CD4-positive, alpha-beta T cell treated with Interleukin-6 at 100 ng/mL for 8 hours (primary cell): Measurements from ENCODE around the gene OR51T1.
"Not testable (repeated sequence)": the region's sequence is repeated elsewhere in the genome, so short reads cannot be mapped to it uniquely, and the experiment has no call there.

Experiments
- DNase-seq: peaks from one replicate; pipeline ENCODE4 v3.0.0-alpha.2; 2020; ENCODE audit warnings: mixed read lengths, low spot score

The OR51T1 gene, protein sequence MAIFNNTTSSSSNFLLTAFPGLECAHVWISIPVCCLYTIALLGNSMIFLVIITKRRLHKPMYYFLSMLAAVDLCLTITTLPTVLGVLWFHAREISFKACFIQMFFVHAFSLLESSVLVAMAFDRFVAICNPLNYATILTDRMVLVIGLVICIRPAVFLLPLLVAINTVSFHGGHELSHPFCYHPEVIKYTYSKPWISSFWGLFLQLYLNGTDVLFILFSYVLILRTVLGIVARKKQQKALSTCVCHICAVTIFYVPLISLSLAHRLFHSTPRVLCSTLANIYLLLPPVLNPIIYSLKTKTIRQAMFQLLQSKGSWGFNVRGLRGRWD

DNA sequence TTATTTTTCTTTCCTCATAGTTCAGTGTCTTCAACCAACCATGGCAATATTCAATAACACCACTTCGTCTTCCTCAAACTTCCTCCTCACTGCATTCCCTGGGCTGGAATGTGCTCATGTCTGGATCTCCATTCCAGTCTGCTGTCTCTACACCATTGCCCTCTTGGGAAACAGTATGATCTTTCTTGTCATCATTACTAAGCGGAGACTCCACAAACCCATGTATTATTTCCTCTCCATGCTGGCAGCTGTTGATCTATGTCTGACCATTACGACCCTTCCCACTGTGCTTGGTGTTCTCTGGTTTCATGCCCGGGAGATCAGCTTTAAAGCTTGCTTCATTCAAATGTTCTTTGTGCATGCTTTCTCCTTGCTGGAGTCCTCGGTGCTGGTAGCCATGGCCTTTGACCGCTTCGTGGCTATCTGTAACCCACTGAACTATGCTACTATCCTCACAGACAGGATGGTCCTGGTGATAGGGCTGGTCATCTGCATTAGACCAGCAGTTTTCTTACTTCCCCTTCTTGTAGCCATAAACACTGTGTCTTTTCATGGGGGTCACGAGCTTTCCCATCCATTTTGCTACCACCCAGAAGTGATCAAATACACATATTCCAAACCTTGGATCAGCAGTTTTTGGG is at the start of gene OR51T1:
Gene OR51T1 (plus strand): TSS at position 41 of the 641 bp plus-strand sequence. CDS start 0 bp downstream, at position 41.
- DNase-seq: no peak

DNA sequence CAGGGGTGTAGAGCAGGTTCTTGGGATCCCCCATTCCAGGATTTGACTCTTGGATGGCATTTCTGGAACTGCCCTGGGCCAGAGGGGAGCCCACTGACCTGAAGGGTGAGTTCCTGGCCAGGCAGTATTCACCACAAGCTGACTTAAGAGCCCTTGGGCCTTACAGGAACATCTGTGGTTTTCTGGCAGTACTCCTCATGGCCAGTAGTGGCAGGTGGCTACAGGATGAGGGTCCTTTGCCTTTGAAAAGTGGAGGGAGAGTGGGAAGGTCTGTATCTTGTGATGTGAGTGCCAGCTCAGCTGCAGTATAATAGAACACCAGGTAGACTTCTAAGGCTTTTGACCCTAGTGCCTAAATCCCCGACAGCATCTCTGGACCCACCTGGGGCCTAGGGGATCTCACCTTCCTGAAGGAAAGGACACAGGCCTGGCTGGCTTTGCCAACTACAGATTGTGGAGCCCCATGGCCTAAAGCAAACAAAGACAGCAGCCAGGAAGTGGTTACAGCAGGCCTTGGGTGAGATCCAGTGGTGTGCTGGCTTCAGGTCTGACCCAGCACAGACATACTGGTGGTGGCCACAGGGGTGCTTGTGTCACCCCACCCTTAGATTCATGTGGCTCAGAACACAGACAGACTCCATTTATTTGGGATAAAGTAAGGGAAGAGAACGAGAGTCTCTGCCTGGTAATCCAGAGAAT is 41.7 kb upstream of the OR51T1 start:
- no peak for DNase-seq

DNA sequence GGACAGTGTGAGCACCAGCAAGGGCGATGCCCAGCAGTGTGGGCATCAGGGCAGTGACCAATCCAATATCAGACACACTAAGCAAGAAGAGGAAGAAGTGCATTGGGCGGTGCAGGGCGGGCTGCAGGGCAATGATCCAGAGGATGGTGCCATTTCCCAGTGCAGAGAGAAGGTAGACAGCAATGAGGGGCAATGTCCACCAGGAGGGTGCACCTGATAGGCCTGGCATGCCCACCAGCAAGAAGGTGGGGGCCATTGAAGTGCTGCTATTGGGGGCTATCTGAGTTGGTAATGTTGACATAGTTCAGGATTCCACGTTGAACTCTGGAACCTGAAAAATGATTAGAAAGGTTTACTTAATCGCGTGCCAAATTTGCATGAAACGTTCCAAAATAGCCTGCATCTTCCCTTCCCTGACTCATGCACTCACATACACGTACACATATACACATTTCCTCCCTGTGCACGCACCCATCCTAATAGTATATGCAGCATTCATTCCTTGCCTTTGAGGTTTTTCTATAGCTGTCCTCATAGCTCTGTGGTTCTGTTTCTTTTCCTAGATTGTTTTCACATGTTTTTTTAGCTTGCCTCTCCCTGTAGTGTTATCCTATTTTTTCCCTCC is 32.7 kb upstream of the OR51T1 start, which contains the start of gene OR51S1:
Gene OR51S1 (minus strand): TSS at position 301 of the 625 bp plus-strand sequence. CDS start 0 bp downstream, at position 301.
- DNase-seq: no peak

DNA sequence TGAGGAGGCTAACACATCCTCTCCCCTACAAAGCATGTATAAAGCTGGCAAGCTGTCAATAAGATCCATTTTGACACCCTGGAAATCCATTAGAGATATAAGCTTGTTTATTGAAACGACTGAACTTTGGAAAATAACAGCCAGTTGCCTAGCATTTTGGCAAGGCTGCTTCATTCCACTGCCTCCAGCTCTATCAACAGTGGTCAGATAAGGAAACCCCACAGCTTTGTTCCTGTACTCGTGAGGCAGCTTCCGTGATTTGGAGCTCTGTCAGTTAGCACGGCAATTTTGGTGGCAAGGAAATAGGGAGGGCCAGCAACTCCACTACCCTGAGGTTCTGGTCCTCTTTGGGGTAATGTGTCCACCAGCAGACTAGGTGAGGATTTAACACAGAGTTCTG is 30.7 kb upstream of the OR51T1 start:
- DNase-seq: no peak

DNA sequence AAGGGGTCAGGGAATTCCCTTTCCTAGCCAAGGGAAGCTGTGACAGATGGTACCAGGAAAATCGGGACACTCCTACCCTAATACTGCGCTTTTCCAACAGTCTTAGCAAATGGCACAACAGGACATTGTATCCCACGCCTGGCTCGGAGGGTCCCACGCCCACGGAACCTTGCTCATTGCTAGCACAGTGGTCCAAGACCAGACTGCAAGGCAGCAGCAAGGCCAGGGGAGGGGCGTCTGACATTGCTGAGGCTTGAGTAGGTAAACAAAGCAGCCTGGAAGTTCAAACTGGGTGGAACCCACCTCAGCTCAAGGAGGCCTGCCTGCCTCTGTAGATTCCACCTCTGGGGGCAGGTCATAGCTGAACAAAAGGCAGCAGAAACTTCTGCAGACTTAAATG is 27.4 kb upstream of the OR51T1 start:
- not testable (repeated sequence) for DNase-seq

DNA sequence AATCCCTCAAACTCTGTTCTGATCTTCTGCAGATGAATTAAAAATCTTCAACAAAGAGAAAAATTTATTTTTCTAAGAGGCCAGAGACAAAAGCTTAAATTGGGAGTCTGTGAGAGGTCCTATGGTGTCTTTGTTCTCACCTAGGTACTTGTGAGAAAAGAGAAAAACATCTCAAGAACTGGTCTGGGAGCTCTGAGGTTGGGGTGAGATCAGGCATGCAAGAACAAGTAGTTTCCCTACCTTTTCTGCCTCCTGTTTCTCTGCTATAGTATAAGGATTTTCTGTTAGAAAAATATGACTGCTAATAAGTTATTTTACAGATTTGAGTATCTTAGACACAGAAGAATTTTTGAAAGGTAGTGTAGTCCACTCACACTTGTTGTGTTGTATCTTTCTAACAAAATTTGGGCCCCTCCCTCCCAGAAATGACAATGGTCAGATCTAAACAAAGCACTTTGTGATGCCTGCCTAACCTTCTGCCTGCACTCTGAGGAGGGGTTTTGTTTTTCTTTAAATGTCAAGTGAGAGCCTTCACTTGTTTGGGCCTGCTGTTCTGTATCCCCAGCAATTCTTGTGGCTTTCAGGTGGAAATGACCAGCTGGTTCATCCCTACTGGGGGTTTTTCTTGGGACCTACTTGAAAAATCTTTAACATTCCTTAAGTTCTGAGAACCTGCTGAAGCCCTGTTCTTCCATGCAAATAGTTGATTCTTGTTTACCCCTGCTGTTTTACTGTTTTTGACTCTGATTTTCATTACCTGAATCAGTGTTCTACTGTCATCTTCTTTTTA is 19.1 kb upstream of the OR51T1 start:
- no peak for DNase-seq

DNA sequence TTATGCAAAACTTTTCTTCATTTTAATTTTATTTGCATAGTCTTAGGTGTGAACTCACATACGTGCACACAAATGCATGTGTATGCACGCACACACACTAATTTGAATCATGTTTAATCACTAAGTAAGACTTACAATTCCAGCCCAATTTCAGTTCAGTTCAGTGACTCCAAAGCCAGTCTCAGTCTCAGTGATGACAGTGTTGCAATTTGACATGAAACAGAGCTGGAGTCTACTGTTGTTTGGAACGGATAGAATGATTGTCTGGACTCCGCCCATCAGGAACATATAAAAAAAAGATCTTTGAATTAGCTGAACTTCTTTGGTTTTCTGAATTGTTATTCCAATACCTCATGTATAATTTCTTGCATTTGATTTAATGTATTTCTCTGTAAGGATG is 17.8 kb upstream of the OR51T1 start:
- DNase-seq: no peak

DNA sequence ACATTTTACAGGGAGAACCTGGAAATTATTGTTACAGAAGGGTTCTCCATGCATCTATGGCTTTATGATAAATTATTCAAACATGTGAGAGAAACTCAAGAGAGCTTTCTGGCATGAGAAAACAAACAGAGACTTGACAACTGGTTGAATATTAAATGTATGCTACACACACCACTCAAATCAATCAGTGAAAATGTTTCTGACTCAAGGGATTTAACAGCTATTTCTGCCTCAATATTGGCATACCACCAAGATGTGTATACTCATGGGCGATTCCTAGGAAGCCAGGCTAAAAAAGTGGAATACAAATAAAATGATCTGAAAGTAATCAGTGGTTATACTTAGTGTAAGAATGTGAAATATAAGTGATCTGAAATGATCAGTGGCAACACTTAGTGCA is 15.8 kb upstream of the OR51T1 start:
- DNase-seq: no peak

DNA sequence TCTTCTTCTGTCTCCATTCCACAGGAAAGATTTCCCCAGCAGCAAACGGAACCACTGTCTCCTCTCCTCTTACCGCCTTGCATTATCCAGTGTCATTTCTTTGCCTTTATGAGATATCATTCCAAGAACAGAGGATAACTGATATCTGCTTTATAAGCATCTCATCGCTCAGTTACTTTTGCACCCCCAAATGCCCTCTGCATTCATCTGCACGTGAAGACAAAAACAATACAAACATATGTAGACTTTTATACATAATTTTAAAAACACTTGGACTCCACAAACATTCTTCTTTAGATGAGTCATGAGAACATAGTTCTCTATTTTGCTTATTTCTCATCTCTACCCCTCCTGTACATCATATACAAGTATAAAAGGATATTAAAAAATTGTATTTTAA is 512 bp upstream of the OR51T1 start:
- DNase-seq: no peak

DNA sequence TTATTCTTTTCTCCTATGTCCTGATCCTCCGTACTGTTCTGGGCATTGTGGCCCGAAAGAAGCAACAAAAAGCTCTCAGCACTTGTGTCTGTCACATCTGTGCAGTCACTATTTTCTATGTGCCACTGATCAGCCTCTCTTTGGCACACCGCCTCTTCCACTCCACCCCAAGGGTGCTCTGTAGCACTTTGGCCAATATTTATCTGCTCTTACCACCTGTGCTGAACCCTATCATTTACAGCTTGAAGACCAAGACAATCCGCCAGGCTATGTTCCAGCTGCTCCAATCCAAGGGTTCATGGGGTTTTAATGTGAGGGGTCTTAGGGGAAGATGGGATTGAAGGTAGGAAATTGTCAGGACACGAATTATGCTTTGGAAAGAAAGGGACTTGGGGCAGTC is 843 bp downstream of the OR51T1 start:
- no peak for DNase-seq

DNA sequence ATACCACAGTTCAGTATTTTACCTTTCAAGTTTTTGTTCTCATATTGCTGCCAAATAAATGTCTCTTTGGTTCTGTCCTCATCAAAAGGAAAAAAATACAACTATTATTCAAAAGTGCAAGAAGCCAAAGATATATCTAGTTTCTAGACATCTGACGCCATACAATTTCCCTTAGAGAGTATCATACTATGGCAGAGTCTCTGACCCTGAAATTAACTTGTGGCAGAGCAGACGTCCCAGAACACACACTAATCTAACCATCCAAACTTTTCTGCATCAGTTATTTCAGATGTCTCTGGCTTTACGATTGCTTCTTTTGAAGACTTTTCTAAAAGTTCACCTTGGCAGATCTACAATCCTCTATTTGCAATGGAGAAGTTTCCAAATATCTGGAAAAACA is 2.7 kb downstream of the OR51T1 start:
- no peak for DNase-seq

DNA sequence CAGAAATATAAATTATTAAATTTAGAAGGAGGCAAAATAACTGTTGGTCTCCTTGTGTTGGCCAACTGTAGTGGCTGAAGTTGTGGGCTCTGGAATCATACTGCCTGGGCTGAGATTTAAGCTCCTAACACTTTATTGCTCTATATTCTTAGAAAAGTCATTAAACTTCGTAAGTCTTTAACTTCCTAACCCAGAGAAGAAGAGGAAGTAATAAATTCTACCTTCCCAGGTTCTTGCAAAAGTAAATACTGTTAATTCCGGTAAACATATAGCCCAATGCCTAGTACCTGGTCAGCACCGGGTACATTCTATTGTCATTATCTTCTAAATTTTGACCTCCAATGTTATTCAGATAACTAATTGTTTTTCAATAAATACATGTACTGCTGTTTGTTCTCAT is 4.5 kb downstream of the OR51T1 start:
- DNase-seq: no peak

DNA sequence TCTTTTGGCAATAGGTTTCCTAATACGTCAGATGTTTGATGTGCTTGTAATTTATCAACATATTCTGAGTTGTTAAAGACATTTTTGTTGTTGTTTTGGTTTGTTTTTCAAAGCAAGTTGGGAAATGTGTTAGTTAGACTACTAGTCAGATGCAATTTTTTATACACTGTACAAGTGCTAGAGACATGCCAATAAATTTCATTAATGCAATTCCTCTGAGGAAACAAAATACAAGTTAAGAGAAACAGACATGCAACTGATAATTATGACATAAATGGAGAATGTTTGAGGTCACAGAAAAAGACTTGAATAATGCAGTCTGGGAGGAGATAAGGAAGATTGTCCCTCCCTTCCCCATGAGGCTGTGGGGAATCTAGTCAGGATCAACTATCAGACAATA is 5.9 kb downstream of the OR51T1 start:
- no peak for DNase-seq

DNA sequence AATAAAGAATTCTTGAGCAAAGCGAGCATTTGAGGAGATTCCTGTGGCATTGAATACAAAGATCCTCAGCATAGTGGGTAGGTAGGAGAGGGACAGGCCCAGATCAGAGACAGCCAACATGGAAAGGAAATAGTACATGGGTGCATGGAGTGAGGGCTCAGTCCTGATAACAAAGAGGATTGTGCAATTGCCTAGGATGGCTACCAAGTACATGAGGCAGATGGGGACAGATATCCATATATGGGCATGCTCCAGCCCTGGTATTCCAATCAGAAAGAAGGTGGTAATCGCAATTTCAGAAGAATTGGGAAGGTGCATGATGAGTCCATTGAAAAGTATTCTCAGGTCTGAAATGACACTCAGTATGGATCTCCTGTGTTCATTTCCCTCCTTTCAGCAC is 8.6 kb downstream of the OR51T1 start:
- DNase-seq: no peak

DNA sequence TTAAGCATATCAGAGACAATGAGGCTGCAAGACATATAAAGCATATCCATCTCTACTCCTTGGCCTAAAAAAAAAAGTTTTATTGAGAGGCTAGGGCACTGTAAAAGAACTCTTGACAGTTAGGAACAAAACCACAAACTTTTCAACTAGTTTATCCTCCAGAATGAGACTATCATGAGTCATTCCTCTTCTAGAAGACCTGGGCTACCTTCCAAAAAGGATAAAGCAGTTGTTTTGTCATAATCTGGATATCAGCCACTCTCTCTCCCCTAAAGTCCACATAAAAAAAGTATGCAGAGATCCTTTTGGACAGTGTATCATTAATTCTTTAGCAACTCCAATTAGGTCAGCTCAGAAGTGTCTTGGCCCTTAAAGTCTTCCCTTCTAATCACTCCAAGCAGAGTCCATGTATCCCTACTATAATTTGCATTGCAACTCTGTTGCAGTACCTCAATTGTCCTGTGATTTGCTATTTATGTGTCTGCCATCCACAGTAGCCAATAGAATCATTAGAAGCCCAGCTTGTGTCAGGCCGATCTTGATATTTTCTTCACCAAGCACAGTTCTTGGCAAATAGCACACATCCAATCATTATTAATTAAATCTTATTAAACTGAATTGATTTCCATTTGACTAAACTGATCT is 10.4 kb downstream of the OR51T1 start:
- DNase-seq: no peak

DNA sequence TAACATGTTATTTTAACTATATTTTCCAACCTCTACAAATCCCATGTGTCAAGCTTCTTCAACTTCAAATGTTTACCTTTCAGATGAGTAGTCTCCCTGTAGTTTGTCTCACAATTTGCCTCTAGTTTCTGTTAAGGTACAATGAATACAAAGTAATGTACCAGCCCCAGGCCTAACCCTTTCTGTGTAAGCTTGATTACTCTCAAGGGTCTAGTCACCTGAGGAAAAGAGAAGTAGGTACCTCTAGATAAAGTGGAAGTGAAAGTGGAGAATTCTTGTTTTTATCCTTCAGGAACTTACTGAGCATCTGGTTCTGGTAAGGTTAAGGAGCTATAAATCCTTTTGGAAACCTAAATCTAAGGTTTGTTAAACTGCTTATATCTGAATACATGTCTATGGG is 21.8 kb downstream of the OR51T1 start, which contains the start of gene OR51A7:
Gene OR51A7 (plus strand): TSS at position 300 of the 400 bp plus-strand sequence. CDS start 3,587 bp downstream, outside the sequence.
- no peak for DNase-seq

DNA sequence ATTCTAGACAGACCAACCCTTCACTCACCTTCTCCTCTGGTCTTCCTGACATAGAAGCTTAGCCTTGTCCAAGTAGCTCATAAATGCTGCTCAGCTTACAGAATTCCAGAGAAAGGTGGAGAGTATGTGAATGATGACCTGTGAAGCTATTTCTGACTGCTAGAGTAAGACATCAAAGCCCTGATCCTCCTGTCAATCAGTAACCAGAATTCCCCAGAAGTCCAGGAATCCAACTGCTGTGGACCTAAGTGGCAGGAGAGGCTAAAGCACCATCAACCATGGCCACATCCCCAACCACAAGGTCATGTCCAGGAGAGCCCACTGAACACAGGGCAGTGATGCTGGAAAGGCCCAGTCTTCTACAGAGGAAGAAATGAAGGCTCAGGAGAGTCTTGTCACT is 34.9 kb downstream of the OR51T1 start:
- DNase-seq: no peak

DNA sequence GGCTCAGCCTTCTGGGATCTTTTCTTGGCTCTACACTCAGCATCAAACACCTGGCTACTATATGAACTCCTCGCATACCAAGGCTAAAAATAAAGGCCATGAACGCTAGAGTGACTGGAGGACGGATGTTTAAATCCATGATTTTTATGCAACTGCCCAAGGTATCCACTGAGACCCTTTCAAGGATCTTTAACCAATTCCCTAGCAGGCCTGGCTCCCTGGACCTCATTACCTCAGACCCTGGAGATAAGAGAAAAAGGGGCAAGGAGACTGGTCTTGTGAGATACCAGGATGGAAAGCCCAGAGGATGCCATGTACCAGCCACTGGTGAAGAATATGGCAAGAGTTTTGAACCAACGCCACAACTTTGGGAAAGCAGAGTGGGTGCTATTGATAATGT is 37.5 kb downstream of the OR51T1 start, which contains the start of gene OR51G2:
Gene OR51G2 (minus strand): TSS at position 101 of the 400 bp plus-strand sequence. CDS start 3,687 bp downstream, outside the sequence.
- DNase-seq: no peak

DNA sequence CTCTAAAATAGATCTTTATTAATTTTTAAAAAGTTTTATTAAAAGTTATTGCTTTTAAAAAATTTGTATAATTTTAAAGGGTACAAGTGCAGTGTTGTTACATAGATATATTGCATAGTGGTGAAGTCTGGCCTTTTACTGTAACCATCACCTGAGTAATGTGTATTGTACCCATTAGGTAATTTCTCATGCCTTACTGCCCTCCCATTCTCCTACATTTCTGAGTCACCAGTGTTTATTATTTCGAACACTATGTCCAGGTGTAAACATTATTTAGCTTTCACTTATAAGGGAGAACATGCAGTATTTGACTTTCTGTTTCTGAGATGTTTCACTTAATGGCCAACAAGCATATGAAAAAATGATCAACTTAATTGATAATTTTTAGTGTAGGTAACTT is 40.1 kb downstream of the OR51T1 start:
- DNase-seq: no peak

DNA sequence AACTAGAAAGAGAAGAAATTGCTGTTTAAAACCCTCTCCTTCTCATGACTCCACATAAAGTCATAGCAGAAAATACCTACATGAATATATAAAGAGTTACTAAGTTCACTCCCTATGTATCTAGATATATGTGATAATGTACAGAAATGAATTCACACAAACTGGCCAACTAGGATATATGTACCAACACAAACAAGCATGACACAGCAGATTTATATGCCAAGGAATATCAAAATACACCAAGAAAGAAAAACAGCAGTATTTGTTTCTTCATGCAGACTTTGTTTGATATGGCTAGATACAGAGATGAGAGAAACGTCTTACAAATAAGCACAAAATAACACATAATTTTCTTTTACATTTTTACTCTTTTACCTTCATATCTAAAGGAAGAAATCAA is 40.6 kb downstream of the OR51T1 start:
- DNase-seq: no peak

DNA sequence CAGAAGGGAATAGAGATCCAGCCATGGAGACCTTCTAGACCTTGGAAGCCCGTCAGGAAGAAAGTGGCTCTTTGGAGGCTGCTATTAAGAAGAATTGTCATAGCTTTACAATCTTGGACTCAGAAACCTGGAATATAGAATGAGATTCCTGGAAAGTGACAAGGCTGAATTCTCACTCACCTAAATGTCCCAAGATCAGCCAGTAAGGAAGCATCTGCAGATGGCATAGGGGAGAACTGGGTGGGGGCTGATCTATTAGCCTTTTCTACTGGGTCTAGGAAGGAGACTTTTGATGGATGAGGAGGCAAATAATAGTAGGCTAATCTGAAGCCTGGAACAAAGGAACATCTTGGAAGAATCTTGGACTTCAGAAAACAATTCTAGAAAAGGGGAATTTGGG is 42.5 kb downstream of the OR51T1 start, which contains the start of gene OR51G1:
Gene OR51G1 (minus strand): TSS at position 101 of the 400 bp plus-strand sequence. CDS start 0 bp downstream, at position 101.
- DNase-seq: no peak
